Hepatocyte (in vitro differentiated cells): ENCODE measurements around the gene GRK5. TPM values are rescaled to one million over a fixed set of nuclear protein-coding genes. Genes with fewer than 3 reads are reported as not detected.
"Not testable (repeated sequence)": the region's sequence is repeated elsewhere in the genome, so short reads cannot be mapped to it uniquely, and the experiment has no call there.

Experiments
- DNase-seq: peaks from one replicate; pipeline ENCODE4 v3.0.0-alpha.2; 2016; ENCODE audit warnings: low spot score
- H2AFZ ChIP-seq: fragments of 200-600 bp; sonication (generic); 2 replicates; pipeline ENCODE4 v1.6.0; 2016; ENCODE audit warnings: antibody characterized with exemption, mild to moderate bottlenecking
- H3K27ac ChIP-seq: fragments of 200-600 bp; sonication (generic); 2 replicates; pipeline ENCODE4 v1.5.1; 2016; ENCODE audit warnings: mild to moderate bottlenecking
- H3K27me3 ChIP-seq: fragments of 200-600 bp; sonication (generic); 2 replicates; pipeline ENCODE4 v1.6.1; 2016
- H3K36me3 ChIP-seq: fragments of 200-600 bp; sonication (generic); replicated peaks from 2 replicates; pipeline ENCODE4 v1.5.1; 2016; ENCODE audit warnings: low read depth; ENCODE audit not compliant: insufficient read depth
- H3K4me1 ChIP-seq: fragments of 200-600 bp; sonication (generic); 2 replicates; pipeline ENCODE4 v1.5.1; 2016; ENCODE audit warnings: mild to moderate bottlenecking, moderate library complexity; ENCODE audit not compliant: insufficient read depth
- H3K4me2 ChIP-seq: fragments of 200-600 bp; sonication (generic); 2 replicates; pipeline ENCODE4 v1.6.0; 2016
- H3K4me3 ChIP-seq: fragments of 200-600 bp; sonication (generic); 2 replicates; pipeline ENCODE4 v1.5.1; 2016; ENCODE audit warnings: mild to moderate bottlenecking
- H3K79me2 ChIP-seq: fragments of 200-600 bp; sonication (generic); 2 replicates; pipeline ENCODE4 v1.6.0; 2017; ENCODE audit warnings: mild to moderate bottlenecking
- H3K9me2 ChIP-seq: fragments of 200-600 bp; sonication (generic); replicated peaks from 2 replicates; pipeline ENCODE4 v1.6.0; 2017; ENCODE audit warnings: mild to moderate bottlenecking; ENCODE audit not compliant: insufficient read depth
- H3K9me3 ChIP-seq: fragments of 200-600 bp; sonication (generic); 2 replicates; pipeline ENCODE4 v1.5.1; 2016; ENCODE audit warnings: low read depth, mild to moderate bottlenecking
- H4K20me1 ChIP-seq: fragments of 200-600 bp; sonication (generic); 2 replicates; pipeline ENCODE4 v1.6.0; 2016; ENCODE audit warnings: mild to moderate bottlenecking; ENCODE audit not compliant: insufficient read depth, poor library complexity, severe bottlenecking
- CTCF ChIP-seq: fragments of 200-600 bp; sonication (generic); IDR thresholded peaks from 2 replicates; pipeline ENCODE4 v1.5.1; 2016; ENCODE audit warnings: antibody characterized with exemption, mild to moderate bottlenecking; ENCODE audit not compliant: poor library complexity
- EZH2 ChIP-seq: fragments of 200-600 bp; sonication (generic); IDR thresholded peaks from 2 replicates; pipeline ENCODE4 v1.6.1; 2016; ENCODE audit warnings: antibody characterized with exemption, mild to moderate bottlenecking, borderline replicate concordance
- EZH2phosphoT487 ChIP-seq: fragments of 200-600 bp; sonication (generic); IDR thresholded peaks from one replicate; pipeline ENCODE4 v1.6.1; 2018; ENCODE audit warnings: antibody characterized with exemption, mild to moderate bottlenecking, low read depth, moderate library complexity; ENCODE audit not compliant: unreplicated experiment, severe bottlenecking
- WGBS: methylation state at CpG from one replicate; pipeline ENCODE4 v1.1.6; 2016; ENCODE audit warnings: low lambda C conversion rate; ENCODE audit errors: missing lambda C conversion rate; 5-methylcytosine and 5-hydroxymethylcytosine counted together
- polyA plus RNA-seq: library from polyadenylated mRNA; unstranded; fragments of >200 nt; fragmentation: Nextera tagmentation; extraction: Ambion mirVana; gene quantifications from 2 replicates; pipeline ENCODE4 v1.2.1, GENCODE V29; 2016
- total RNA-seq: library from RNA; depleted of rRNA; stranded (reverse); fragments of >200 nt; gene quantifications from 2 replicates; pipeline ENCODE4 v1.2.3, GENCODE V29; 2014

GRK5 gene
- total and polyA plus RNA-seq, 2 experiments from 2014 or later, result 7.6 to 19.9 TPM

GRCh38 chr10:119177708-119178371, 29.5 kb upstream of the GRK5 start:
- no peaks in the 10 kb centered on the region for H4K20me1 ChIP-seq
- DNase-seq, result no peak
- H3K36me3 ChIP-seq, result no peaks in the 10 kb centered on the region
- WGBS, result 18% methylated on average over 21 of the region's 21 CpGs
- peak overlapping the region; percentile 76 for H3K4me3 ChIP-seq
- no peaks in the 10 kb centered on the region for H3K27me3 ChIP-seq
- no peaks in the 10 kb centered on the region for H3K9me2 ChIP-seq
- H3K27ac ChIP-seq, result peak overlapping the region; percentile 91
- TF ChIP-seq EZH2phosphoT487, result no peak
- no peak for TF ChIP-seq EZH2
- TF ChIP-seq CTCF, result no peak
- H3K79me2 ChIP-seq, result peaks cover 39% of the 10 kb centered on the region
- peaks cover 17% of the 10 kb centered on the region for H3K4me1 ChIP-seq
- H3K9me3 ChIP-seq, result no peaks in the 10 kb centered on the region
- peak overlapping the region; percentile 43 for H2AFZ ChIP-seq
- peak overlapping the region; percentile 84 for H3K4me2 ChIP-seq

GRCh38 chr10:119178372-119179119, 28.8 kb upstream of the GRK5 start, which contains the start of gene PRDX3:
TSS of gene PRDX3 (minus strand) at chr10:119178812. CDS start at chr10:119178790, 22 bp downstream.
- peak within 1 kb of the TSS; percentile 91 for H3K27ac ChIP-seq
- no peak for TF ChIP-seq EZH2phosphoT487
- TF ChIP-seq EZH2, result no peak
- TF ChIP-seq CTCF, result peak; percentile 24
- no peaks in the 10 kb centered on the region for H3K27me3 ChIP-seq
- under 1% methylated on average over 43 of the region's 45 CpGs for WGBS
- peak; percentile 97 for DNase-seq
- H2AFZ ChIP-seq, result peak within 1 kb of the TSS; percentile 49
- peak within 1 kb of the TSS; percentile 84 for H3K4me2 ChIP-seq
- H3K9me3 ChIP-seq, result no peaks in the 10 kb centered on the region
- H4K20me1 ChIP-seq, result no peaks in the 10 kb centered on the region
- peak within 1 kb of the TSS; percentile 76 for H3K4me3 ChIP-seq
- H3K36me3 ChIP-seq, result no peaks in the 10 kb centered on the region
- no peaks in the 10 kb centered on the region for H3K9me2 ChIP-seq
- peaks cover 17% of the 10 kb centered on the region for H3K4me1 ChIP-seq
- H3K79me2 ChIP-seq, result peaks cover 39% of the 10 kb centered on the region

GRCh38 chr10:119180850-119181400, 26.4 kb upstream of the GRK5 start:
- H3K27me3 ChIP-seq, H3K36me3 ChIP-seq, H3K27ac ChIP-seq, H3K4me3 ChIP-seq, H4K20me1 ChIP-seq, DNase-seq, H3K9me3 ChIP-seq, H3K4me2 ChIP-seq, H3K9me2 ChIP-seq, H2AFZ ChIP-seq: not testable (repeated sequence)
- 92% methylated on average over 7 of the region's 7 CpGs for WGBS
- Histone ChIP-seq H3K4me1 (peaks cover 13% of the 10 kb centered on the region), H3K79me2 (peaks cover 19% of the 10 kb centered on the region)
